Measurements from ENCODE around the gene PCSK9. TPM values are rescaled to one million over a fixed set of nuclear protein-coding genes. Genes with fewer than 3 reads are reported as not detected.

PCSK9 gene
- polyA plus RNA-seq, 3 donors = not detected

- H3K36me3 ChIP-seq (replicated peaks in 1 of 2; ENCODE audit: control insufficient read depth in 1 of 2, insufficient read depth in 2 of 2, low read length in 2 of 2) = no peaks in the 10 kb centered on the region
- no peak for DNase-seq
- no peak overlapping the region for H2AFZ ChIP-seq (ENCODE audit: insufficient read depth, low read depth, low read length, poor library complexity, severe bottlenecking)
- peaks cover 53 to 74% (median 57%) of the 10 kb centered on the region in 3 donors for H3K27me3 Mint-ChIP-seq (ENCODE audit: low read depth in 3 of 3)
- no peak for TF ChIP-seq CTCF (IDR thresholded peaks at IDR 0.05)
- no peak overlapping the region for H3K4me3 ChIP-seq (replicated peaks in 1 of 3; ENCODE audit: low read depth in 2 of 3, low read length in 3 of 3)
- no peak overlapping the region for H3K4me2 ChIP-seq (replicated peaks; ENCODE audit: extremely low read depth, low read length, poor library complexity, severe bottlenecking)
- no peak overlapping the region for H3K27ac Mint-ChIP-seq
- peaks cover 30 to 49% of the 10 kb centered on the region in 2 donors for H3K27me3 ChIP-seq (ENCODE audit: control insufficient read depth in 2 of 2, insufficient read depth in 2 of 2, low read length in 2 of 2)
- peaks cover 27% of the 10 kb centered on the region for H3K4me1 Mint-ChIP-seq
- 42% methylated on average over 3 of the region's 5 CpGs for WGBS (ENCODE audit: insufficient coverage)
- peaks cover 0 to 10% (median 2%) of the 10 kb centered on the region in 7 donors for H3K9me3 Mint-ChIP-seq
- intact Hi-C loops (cut with micrococcal nuclease) = no loop called here
- H3K27ac ChIP-seq (ENCODE audit: low read depth in 1 of 2, low read length in 2 of 2) = no peak overlapping the region
- H3K4me1 ChIP-seq (ENCODE audit: control insufficient read depth in 1 of 2, insufficient read depth in 2 of 2, low read length in 2 of 2) = peaks cover 6 to 14% of the 10 kb centered on the region in 2 donors
- H3K9me3 ChIP-seq (replicated peaks in 1 of 2; ENCODE audit: control insufficient read depth in 1 of 2, insufficient read depth in 1 of 2, low read length in 2 of 2) = peaks cover 0 to 11% of the 10 kb centered on the region in 2 donors
- peak overlapping the region in 1 of 2 donors; percentile 88 for H3K4me3 Mint-ChIP-seq
- no peaks in the 10 kb centered on the region for H3K36me3 Mint-ChIP-seq
- H3K9ac ChIP-seq (ENCODE audit: insufficient read depth, low read length, poor library complexity, severe bottlenecking) = no peak overlapping the region
- no peaks in the 10 kb centered on the region for H3K79me2 ChIP-seq (ENCODE audit: insufficient read depth, low read length)
- no peaks in the 10 kb centered on the region for H4K20me1 ChIP-seq (ENCODE audit: insufficient read depth, low read length)
Measured at GRCh38 chr1:55040933-55041494, 1.7 kb downstream of the PCSK9 start.

GRCh38 chr1:55041613-55042012 is 2.3 kb downstream of the PCSK9 start:
- no peaks in the 10 kb centered on the region for H3K36me3 ChIP-seq (replicated peaks in 1 of 2; ENCODE audit: control insufficient read depth in 1 of 2, insufficient read depth in 2 of 2, low read length in 2 of 2)
- Mint-ChIP-seq H3K4me1 (peaks cover 22% of the 10 kb centered on the region), H3K9me3 (peaks cover 0 to 10% (median 2%) of the 10 kb centered on the region in 7 donors), H3K4me3 (peak overlapping the region in 1 of 2 donors; percentile 88), H3K27ac (no peak overlapping the region), H3K36me3 (no peaks in the 10 kb centered on the region), H3K27me3 (ENCODE audit: low read depth in 3 of 3) (peaks cover 53 to 71% (median 57%) of the 10 kb centered on the region in 3 donors)
- H2AFZ ChIP-seq (ENCODE audit: insufficient read depth, low read depth, low read length, poor library complexity, severe bottlenecking) = no peak overlapping the region
- H3K27ac ChIP-seq (ENCODE audit: low read depth in 1 of 2, low read length in 2 of 2) = no peak overlapping the region
- intact Hi-C loops (cut with micrococcal nuclease) = no loop called here
- no peaks in the 10 kb centered on the region for H4K20me1 ChIP-seq (ENCODE audit: insufficient read depth, low read length)
- H3K9ac ChIP-seq (ENCODE audit: insufficient read depth, low read length, poor library complexity, severe bottlenecking) = no peak overlapping the region
- no peak for TF ChIP-seq CTCF (IDR thresholded peaks at IDR 0.05)
- H3K4me3 ChIP-seq (replicated peaks in 1 of 3; ENCODE audit: low read depth in 2 of 3, low read length in 3 of 3) = no peak overlapping the region
- no peak for DNase-seq
- H3K4me1 ChIP-seq (ENCODE audit: control insufficient read depth in 1 of 2, insufficient read depth in 2 of 2, low read length in 2 of 2) = peaks cover under 1 to 9% of the 10 kb centered on the region in 2 donors
- no peak overlapping the region for H3K4me2 ChIP-seq (replicated peaks; ENCODE audit: extremely low read depth, low read length, poor library complexity, severe bottlenecking)
- H3K9me3 ChIP-seq (replicated peaks in 1 of 2; ENCODE audit: control insufficient read depth in 1 of 2, insufficient read depth in 1 of 2, low read length in 2 of 2) = peaks cover 0 to 11% of the 10 kb centered on the region in 2 donors
- WGBS (ENCODE audit: insufficient coverage) = 89% methylated on average over 1 of the region's 3 CpGs
- no peaks in the 10 kb centered on the region for H3K79me2 ChIP-seq (ENCODE audit: insufficient read depth, low read length)
- peaks cover 30 to 49% of the 10 kb centered on the region in 2 donors for H3K27me3 ChIP-seq (ENCODE audit: control insufficient read depth in 2 of 2, insufficient read depth in 2 of 2, low read length in 2 of 2)
